OCI-LY1 (cell line): Measurements from ENCODE around the gene MOCS3.

Source experiments
- EZH2 ChIP-seq: fragments of 200-600 bp; sonication (generic), shearing (Covaris generic); IDR thresholded peaks from 2 replicates; pipeline ENCODE4 v1.8.0; 2017; ENCODE audit warnings: borderline replicate concordance, mixed run types, mild to moderate bottlenecking, antibody characterized with exemption, low read length, moderate library complexity, mixed read lengths
- TF ChIP-seq, protein P1 (sequence below): fragments of 200-600 bp; sonication (generic), shearing (Covaris generic); IDR thresholded peaks from 2 replicates; pipeline ENCODE4 v1.5.1; 2017; ENCODE audit warnings: mild to moderate bottlenecking, antibody characterized with exemption, low read length, moderate library complexity, mixed read lengths

DNA sequence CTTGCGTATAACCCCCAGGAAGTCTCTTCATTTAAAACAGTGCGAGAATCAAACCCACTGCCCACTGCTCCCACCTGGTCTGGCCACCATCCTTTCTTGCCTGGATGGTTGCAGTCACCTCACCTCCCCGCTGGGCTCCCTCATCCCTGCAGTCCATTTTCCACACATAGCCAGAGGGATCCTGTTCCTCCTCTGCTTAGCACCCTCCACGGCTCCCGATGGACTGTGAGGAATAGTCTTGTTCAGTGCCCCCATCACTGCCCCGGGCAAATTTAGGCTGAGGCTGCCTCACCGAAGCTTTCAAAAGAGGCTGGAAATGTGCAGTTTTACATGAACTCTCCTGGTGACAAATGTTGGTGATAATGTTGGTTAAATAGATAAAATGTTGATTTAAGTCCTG is 46.6 kb downstream of the MOCS3 start:
- TF ChIP-seq, protein P1, sequence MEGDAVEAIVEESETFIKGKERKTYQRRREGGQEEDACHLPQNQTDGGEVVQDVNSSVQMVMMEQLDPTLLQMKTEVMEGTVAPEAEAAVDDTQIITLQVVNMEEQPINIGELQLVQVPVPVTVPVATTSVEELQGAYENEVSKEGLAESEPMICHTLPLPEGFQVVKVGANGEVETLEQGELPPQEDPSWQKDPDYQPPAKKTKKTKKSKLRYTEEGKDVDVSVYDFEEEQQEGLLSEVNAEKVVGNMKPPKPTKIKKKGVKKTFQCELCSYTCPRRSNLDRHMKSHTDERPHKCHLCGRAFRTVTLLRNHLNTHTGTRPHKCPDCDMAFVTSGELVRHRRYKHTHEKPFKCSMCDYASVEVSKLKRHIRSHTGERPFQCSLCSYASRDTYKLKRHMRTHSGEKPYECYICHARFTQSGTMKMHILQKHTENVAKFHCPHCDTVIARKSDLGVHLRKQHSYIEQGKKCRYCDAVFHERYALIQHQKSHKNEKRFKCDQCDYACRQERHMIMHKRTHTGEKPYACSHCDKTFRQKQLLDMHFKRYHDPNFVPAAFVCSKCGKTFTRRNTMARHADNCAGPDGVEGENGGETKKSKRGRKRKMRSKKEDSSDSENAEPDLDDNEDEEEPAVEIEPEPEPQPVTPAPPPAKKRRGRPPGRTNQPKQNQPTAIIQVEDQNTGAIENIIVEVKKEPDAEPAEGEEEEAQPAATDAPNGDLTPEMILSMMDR: no peak
- TF ChIP-seq EZH2: no peak
